NCI-H1092 (cell line): ENCODE data around the gene NARF.
"Not testable (repeated sequence)": the region's sequence is repeated elsewhere in the genome, so short reads cannot be mapped to it uniquely, and the experiment has no call there.

Source experiments
- DNase-seq: peaks from one replicate; lab custom pipeline; 2025; lab: John Stamatoyannopoulos, UW

NARF gene

GRCh38 chr17:82458179-82458884 is at the start of gene NARF:
Gene NARF (plus strand): TSS chr17:82458741. CDS start chr17:82458804, 63 bp downstream.
- DNase-seq, result peak; percentile 97

- no peak for DNase-seq
Measured at GRCh38 chr17:82408938-82409318, 49.6 kb upstream of the NARF start.

- no peak for DNase-seq
Measured at GRCh38 chr17:82410014-82410716, 48.4 kb upstream of the NARF start.

GRCh38 chr17:82411396-82412053 is 47.0 kb upstream of the NARF start:
- DNase-seq, result no peak

GRCh38 chr17:82412081-82412480 is 46.5 kb upstream of the NARF start:
- not testable (repeated sequence) for DNase-seq

GRCh38 chr17:82412535-82413520 is 45.7 kb upstream of the NARF start:
- DNase-seq, result peak; percentile 86

- peak; percentile 27 for DNase-seq
Measured at GRCh38 chr17:82414548-82415281, 43.8 kb upstream of the NARF start.

GRCh38 chr17:82415336-82415735 is 43.2 kb upstream of the NARF start:
- DNase-seq, result no peak

- DNase-seq, result no peak
Measured at GRCh38 chr17:82415786-82416185, 42.8 kb upstream of the NARF start.

- no peak for DNase-seq
Measured at GRCh38 chr17:82416264-82416663, 42.3 kb upstream of the NARF start.

- no peak for DNase-seq
Measured at GRCh38 chr17:82416771-82417170, 41.8 kb upstream of the NARF start.

GRCh38 chr17:82418001-82418986 is 40.2 kb upstream of the NARF start, which contains the start of the genes HEXD and OGFOD3:
Gene HEXD (plus strand): TSS chr17:82418347. CDS start chr17:82419800, 1,453 bp downstream.
Gene OGFOD3 (minus strand): TSS chr17:82418586. CDS start chr17:82418485, 101 bp downstream.
- DNase-seq, result peak; percentile 82

- no peak for DNase-seq
Measured at GRCh38 chr17:82419540-82419939, 39.0 kb upstream of the NARF start.

GRCh38 chr17:82424001-82424862 is 34.3 kb upstream of the NARF start:
- no peak for DNase-seq

GRCh38 chr17:82424863-82425159 is 33.7 kb upstream of the NARF start:
- DNase-seq, result no peak

GRCh38 chr17:82428546-82428945 is 30.0 kb upstream of the NARF start:
- no peak for DNase-seq

GRCh38 chr17:82429824-82430223 is 28.7 kb upstream of the NARF start:
- no peak for DNase-seq

- no peak for DNase-seq
Measured at GRCh38 chr17:82432017-82432416, 26.5 kb upstream of the NARF start.
